IPS-20b (cell line): ENCODE results near the gene RPL4.

Source experiments
- H3K27ac ChIP-seq: one replicate; pipeline ENCODE4 v1.5.1; 2013; ENCODE audit warnings: low read length
- H3K27me3 ChIP-seq: 2 replicates; pipeline ENCODE4 v1.6.1; 2013; ENCODE audit warnings: mild to moderate bottlenecking, low read length, inconsistent platforms; ENCODE audit not compliant: insufficient read depth
- H3K36me3 ChIP-seq: 2 replicates; pipeline ENCODE4 v1.6.1; 2013; ENCODE audit warnings: low read depth, mild to moderate bottlenecking, inconsistent platforms, low read length, moderate library complexity; ENCODE audit not compliant: insufficient read depth
- H3K4me1 ChIP-seq: 2 replicates; pipeline ENCODE4 v1.6.1; 2013; ENCODE audit warnings: mild to moderate bottlenecking, control low read depth, inconsistent platforms, low read length, moderate library complexity; ENCODE audit not compliant: insufficient read depth
- H3K4me3 ChIP-seq: 2 replicates; pipeline ENCODE4 v1.5.1; 2013; ENCODE audit warnings: mild to moderate bottlenecking, low read length, inconsistent platforms
- H3K9ac ChIP-seq: 2 replicates; pipeline ENCODE4 v1.6.1; 2013; ENCODE audit warnings: low read depth, mild to moderate bottlenecking, inconsistent platforms, low read length, moderate library complexity
- H3K9me3 ChIP-seq: 2 replicates; pipeline ENCODE4 v1.6.1; 2013; ENCODE audit warnings: mild to moderate bottlenecking, low read depth, low read length, inconsistent platforms; ENCODE audit not compliant: insufficient read depth

RPL4 gene

DNA sequence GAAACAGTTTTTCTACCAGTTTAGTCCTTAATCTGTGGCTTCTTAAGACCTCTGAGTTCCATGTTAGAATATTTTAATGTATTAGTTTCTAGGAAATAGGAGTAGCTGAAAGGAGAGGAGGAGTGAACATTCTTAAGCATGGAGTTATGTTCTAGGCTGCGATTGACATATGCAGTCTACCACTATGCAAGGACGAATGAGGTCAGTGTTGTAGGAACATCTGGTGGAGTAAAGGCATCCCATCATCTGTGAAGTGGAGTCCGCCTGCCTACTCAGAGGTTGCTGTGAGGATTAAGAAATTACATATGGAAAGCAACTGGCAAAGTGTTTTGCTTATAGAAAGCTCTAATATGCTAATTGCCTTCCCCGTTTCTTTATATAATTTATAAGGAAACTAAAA lies 52.2 kb downstream of the RPL4 start:
- Histone ChIP-seq H3K27ac (no peak overlapping the region), H3K9me3 (no peaks in the 10 kb centered on the region), H3K4me1 (no peaks in the 10 kb centered on the region), H3K36me3 (peaks cover 21% of the 10 kb centered on the region), H3K9ac (no peak overlapping the region), H3K4me3 (no peak overlapping the region), H3K27me3 (no peaks in the 10 kb centered on the region)
